Trophoblast cell (in vitro differentiated cells and primary cell): Measurements from ENCODE around the gene COL4A1.
A peak's percentile ranks its signal among the peaks of the same experiment; 100 is the strongest.

Experiments
- DNase-seq, 2 donors: peaks; one replicate each; pipeline ENCODE4 v3.0.0-alpha.2; 2016
- H2AFZ ChIP-seq: 2 replicates; pipeline ENCODE4 v1.6.1; 2013; ENCODE audit warnings: low read length, moderate library complexity, mild to moderate bottlenecking; ENCODE audit not compliant: insufficient read depth, poor library complexity
- H2AK5ac ChIP-seq: 2 replicates; pipeline ENCODE4 v1.6.1; 2013; ENCODE audit warnings: mild to moderate bottlenecking, low read length
- H2BK120ac ChIP-seq: 2 replicates; pipeline ENCODE4 v1.6.1; 2013; ENCODE audit warnings: low read length, mild to moderate bottlenecking, moderate library complexity; ENCODE audit not compliant: insufficient read depth, poor library complexity
- H2BK12ac ChIP-seq: 2 replicates; pipeline ENCODE4 v1.6.1; 2013; ENCODE audit warnings: mild to moderate bottlenecking, low read length, moderate library complexity
- H2BK5ac ChIP-seq: 2 replicates; pipeline ENCODE4 v1.6.1; 2013; ENCODE audit warnings: low read length, low read depth, moderate library complexity, mild to moderate bottlenecking; ENCODE audit not compliant: poor library complexity
- H3K14ac ChIP-seq: 2 replicates; pipeline ENCODE4 v1.6.1; 2013; ENCODE audit warnings: mild to moderate bottlenecking, low read length
- H3K18ac ChIP-seq: 2 replicates; pipeline ENCODE4 v1.6.1; 2013; ENCODE audit warnings: mild to moderate bottlenecking, low read length
- H3K23ac ChIP-seq: 2 replicates; pipeline ENCODE4 v1.6.1; 2013; ENCODE audit warnings: low read length
- H3K27ac ChIP-seq: 2 replicates; pipeline ENCODE4 v1.5.1; 2013; ENCODE audit warnings: low read depth, mild to moderate bottlenecking, inconsistent platforms, low read length, moderate library complexity
- H3K27me3 ChIP-seq: 2 replicates; pipeline ENCODE4 v1.6.1; 2013; ENCODE audit warnings: inconsistent platforms, mild to moderate bottlenecking, low read length, moderate library complexity; ENCODE audit not compliant: insufficient read depth
- H3K36me3 ChIP-seq, 2 experiments: 1 replicate in 1 of 2; 2 replicates in 1 of 2; pipeline ENCODE4 v1.6.1; 2013; ENCODE audit warnings: low read length in 2 of 2, mild to moderate bottlenecking in 2 of 2, moderate library complexity in 1 of 2; ENCODE audit not compliant: insufficient read depth in 2 of 2, control insufficient read depth in 1 of 2
- H3K4ac ChIP-seq: 2 replicates; pipeline ENCODE4 v1.6.1; 2013; ENCODE audit warnings: low read depth, mild to moderate bottlenecking, low read length, moderate library complexity
- H3K4me1 ChIP-seq, 2 experiments: 1 replicate in 1 of 2; 2 replicates in 1 of 2; pipeline ENCODE4 v1.6.1; 2013; ENCODE audit warnings: low read length in 2 of 2, mild to moderate bottlenecking in 2 of 2, moderate library complexity in 1 of 2; ENCODE audit not compliant: insufficient read depth in 2 of 2, control insufficient read depth in 1 of 2
- H3K4me2 ChIP-seq: 2 replicates; pipeline ENCODE4 v1.6.1; 2013; ENCODE audit warnings: inconsistent platforms, mild to moderate bottlenecking, low read length, moderate library complexity
- H3K4me3 ChIP-seq: 2 replicates; pipeline ENCODE4 v1.5.1; 2013; ENCODE audit warnings: mild to moderate bottlenecking, low read depth, low read length, inconsistent platforms
- H3K79me1 ChIP-seq: one replicate; pipeline ENCODE4 v1.6.1; 2013; ENCODE audit warnings: low read length
- H3K79me2 ChIP-seq: 2 replicates; pipeline ENCODE4 v1.6.1; 2013; ENCODE audit warnings: low read length, mild to moderate bottlenecking; ENCODE audit not compliant: control insufficient read depth, insufficient read depth, poor library complexity
- H3K9ac ChIP-seq: 2 replicates; pipeline ENCODE4 v1.6.1; 2013; ENCODE audit warnings: mild to moderate bottlenecking, low read length
- H3K9me3 ChIP-seq: 2 replicates; pipeline ENCODE4 v1.6.1; 2013; ENCODE audit warnings: low read depth, mild to moderate bottlenecking, control low read depth, inconsistent platforms, low read length; ENCODE audit not compliant: insufficient read depth
- H4K12ac ChIP-seq: 2 replicates; pipeline ENCODE4 v1.6.1; 2013; ENCODE audit warnings: low read depth, mild to moderate bottlenecking, low read length, moderate library complexity
- H4K8ac ChIP-seq: 2 replicates; pipeline ENCODE4 v1.6.1; 2013; ENCODE audit warnings: low read depth, mild to moderate bottlenecking, low read length, moderate library complexity
- H4K91ac ChIP-seq: one replicate; pipeline ENCODE4 v1.6.1; 2013; ENCODE audit warnings: low read depth, mild to moderate bottlenecking, low read length, moderate library complexity
- WGBS: extraction: QIAGEN DNeasy Blood & Tissue Kit; methylation state at CpG from one replicate; pipeline ENCODE4 v1.1.7; 2013; ENCODE audit warnings: missing lambda C conversion rate; ENCODE audit not compliant: insufficient read length, insufficient coverage; ENCODE audit errors: extremely low coverage; 5-methylcytosine and 5-hydroxymethylcytosine counted together

The COL4A1 gene

GRCh38 chr13:110280231-110280813, 26.6 kb downstream of the COL4A1 start:
- Histone ChIP-seq H3K27ac (no peak overlapping the region), H2AFZ (no peak overlapping the region), H2BK12ac (no peak overlapping the region), H3K36me3 (peaks cover 9 to 23% of the 10 kb centered on the region in 2 experiments), H4K12ac (no peak overlapping the region), H2BK5ac (no peak overlapping the region), H3K18ac (no peak overlapping the region), H3K14ac (no peak overlapping the region), H3K23ac (no peak overlapping the region), H3K4me1 (peaks cover 0 to 2% of the 10 kb centered on the region in 2 experiments), H3K9ac (no peak overlapping the region), H3K9me3 (peaks cover 2% of the 10 kb centered on the region), H3K4me2 (no peak overlapping the region), H2AK5ac (no peak overlapping the region), H4K8ac (no peak overlapping the region), H3K79me2 (no peaks in the 10 kb centered on the region), H3K27me3 (no peaks in the 10 kb centered on the region), H3K4me3 (no peak overlapping the region), H3K79me1 (no peaks in the 10 kb centered on the region), H2BK120ac (no peak overlapping the region), H3K4ac (no peak overlapping the region), H4K91ac (no peak overlapping the region)
- WGBS, result no CpG with 5 or more reads among the region's 9 CpGs
- peak; percentile 76 to 93 for DNase-seq

- Histone ChIP-seq H3K4me1 (peaks cover 0 to 2% of the 10 kb centered on the region in 2 experiments), H3K4me3 (no peak overlapping the region), H2BK12ac (no peak overlapping the region), H3K4me2 (no peak overlapping the region), H3K9me3 (peaks cover 2% of the 10 kb centered on the region), H3K14ac (no peak overlapping the region), H3K23ac (no peak overlapping the region), H4K91ac (no peak overlapping the region), H2BK5ac (no peak overlapping the region), H3K79me2 (no peaks in the 10 kb centered on the region), H2BK120ac (no peak overlapping the region), H3K4ac (no peak overlapping the region), H3K79me1 (no peaks in the 10 kb centered on the region), H3K27ac (no peak overlapping the region), H3K9ac (no peak overlapping the region), H4K12ac (no peak overlapping the region), H4K8ac (no peak overlapping the region), H3K36me3 (peaks cover 9 to 20% of the 10 kb centered on the region in 2 experiments), H3K18ac (no peak overlapping the region), H3K27me3 (no peaks in the 10 kb centered on the region), H2AFZ (no peak overlapping the region), H2AK5ac (no peak overlapping the region)
- DNase-seq, result no peak
- WGBS, result no CpG with 5 or more reads among the region's 4 CpGs
Measured at GRCh38 chr13:110279684-110280083, 27.3 kb downstream of the COL4A1 start.

- Histone ChIP-seq H3K9ac (no peak overlapping the region), H3K4me1 (peaks cover 0 to 1% of the 10 kb centered on the region in 2 experiments), H3K4me2 (no peak overlapping the region), H3K79me2 (no peaks in the 10 kb centered on the region), H4K12ac (no peak overlapping the region), H2BK12ac (no peak overlapping the region), H3K36me3 (peaks cover 8 to 19% of the 10 kb centered on the region in 2 experiments), H2AFZ (no peak overlapping the region), H4K8ac (no peak overlapping the region), H3K23ac (no peak overlapping the region), H2BK120ac (no peak overlapping the region), H3K4ac (no peak overlapping the region), H3K79me1 (no peaks in the 10 kb centered on the region), H3K9me3 (peaks cover 2% of the 10 kb centered on the region), H3K4me3 (no peak overlapping the region), H3K27me3 (no peaks in the 10 kb centered on the region), H3K18ac (no peak overlapping the region), H3K14ac (no peak overlapping the region), H2BK5ac (no peak overlapping the region), H2AK5ac (no peak overlapping the region), H3K27ac (no peak overlapping the region), H4K91ac (no peak overlapping the region)
- no CpG with 5 or more reads among the region's 7 CpGs for WGBS
- DNase-seq, result no peak
Measured at GRCh38 chr13:110278859-110279258, 28.1 kb downstream of the COL4A1 start.

GRCh38 chr13:110277357-110277975, 29.5 kb downstream of the COL4A1 start:
- Histone ChIP-seq H3K4me3 (no peak overlapping the region), H2AK5ac (no peak overlapping the region), H3K14ac (no peak overlapping the region), H3K36me3 (peaks cover 2 to 17% of the 10 kb centered on the region in 2 experiments), H3K27ac (no peak overlapping the region), H3K23ac (no peak overlapping the region), H3K4me2 (no peak overlapping the region), H3K9me3 (no peaks in the 10 kb centered on the region), H3K9ac (no peak overlapping the region), H3K27me3 (no peaks in the 10 kb centered on the region), H2BK12ac (no peak overlapping the region), H3K4me1 (no peaks in the 10 kb centered on the region), H3K4ac (no peak overlapping the region), H4K91ac (no peak overlapping the region), H2BK120ac (no peak overlapping the region), H2AFZ (no peak overlapping the region), H4K8ac (no peak overlapping the region), H3K18ac (no peak overlapping the region), H3K79me2 (no peaks in the 10 kb centered on the region), H2BK5ac (no peak overlapping the region), H4K12ac (no peak overlapping the region), H3K79me1 (no peaks in the 10 kb centered on the region)
- peak in 1 of 2 donors; percentile 44 for DNase-seq
- WGBS, result no CpG with 5 or more reads among the region's 5 CpGs
